ELR (cell line): ENCODE data around the gene TMEM132D.

Experiments
- DNase-seq: peaks from one replicate; pipeline ENCODE4 v3.0.0-alpha.2; 2015; ENCODE audit warnings: low read depth

The TMEM132D gene

DNA sequence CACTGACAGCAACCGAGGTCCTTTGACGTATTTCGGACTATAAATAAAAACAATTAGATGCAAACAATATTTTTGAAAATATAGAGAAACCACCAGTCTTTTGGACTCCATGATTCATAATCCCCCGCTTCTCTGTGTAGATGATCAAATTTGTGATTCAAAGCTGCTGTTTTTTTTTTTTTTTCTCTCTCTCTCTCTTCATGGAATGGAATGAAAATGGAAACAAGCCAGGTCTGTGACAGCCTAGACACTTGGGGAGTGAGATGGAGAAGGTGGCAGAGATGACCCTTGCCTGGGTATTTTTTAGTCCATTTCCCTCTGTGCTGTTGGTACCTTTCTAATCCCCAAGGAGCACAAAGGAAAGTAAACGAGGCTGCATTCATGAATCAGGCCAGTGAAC lies 802.0 kb downstream of the TMEM132D start:
- DNase-seq, result no peak

DNA sequence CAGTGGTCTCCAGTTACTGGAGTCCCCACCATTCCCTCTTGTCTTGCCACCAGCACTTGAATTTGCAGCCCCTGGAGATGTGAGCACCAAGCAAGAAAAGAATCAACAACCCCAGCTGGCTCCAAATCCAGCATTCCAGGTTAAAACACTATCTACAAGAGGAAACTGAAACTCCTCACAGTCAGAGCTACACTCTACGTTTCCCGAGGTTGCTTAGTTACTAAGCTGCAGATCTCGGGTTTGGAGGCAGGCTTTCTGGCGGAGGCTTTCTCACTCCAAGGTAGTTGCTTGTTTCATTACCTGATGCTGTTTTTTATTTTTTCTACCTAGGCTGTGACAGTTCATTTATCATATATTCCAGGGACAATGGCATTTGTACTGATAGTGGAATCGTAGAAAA lies 802.4 kb downstream of the TMEM132D start:
- DNase-seq, result no peak

DNA sequence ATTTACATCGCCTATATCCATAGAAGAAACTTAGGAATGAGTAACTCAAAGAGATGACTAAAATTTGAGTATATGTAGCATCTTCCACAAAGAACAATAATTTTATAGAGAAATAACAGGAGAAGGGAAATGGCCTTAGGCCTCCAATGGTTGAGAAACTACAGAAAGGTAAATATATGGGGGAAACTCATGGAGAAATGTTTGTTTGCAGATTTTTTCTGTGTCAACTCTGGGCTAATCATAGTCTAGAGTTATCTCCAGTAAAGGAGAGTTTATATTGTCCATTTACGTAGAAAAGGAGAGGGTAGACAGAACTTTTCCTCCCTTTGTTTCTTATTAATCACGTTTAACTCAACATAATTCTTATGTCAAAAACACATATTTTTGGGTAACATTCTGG lies 806.4 kb downstream of the TMEM132D start:
- no peak for DNase-seq

DNA sequence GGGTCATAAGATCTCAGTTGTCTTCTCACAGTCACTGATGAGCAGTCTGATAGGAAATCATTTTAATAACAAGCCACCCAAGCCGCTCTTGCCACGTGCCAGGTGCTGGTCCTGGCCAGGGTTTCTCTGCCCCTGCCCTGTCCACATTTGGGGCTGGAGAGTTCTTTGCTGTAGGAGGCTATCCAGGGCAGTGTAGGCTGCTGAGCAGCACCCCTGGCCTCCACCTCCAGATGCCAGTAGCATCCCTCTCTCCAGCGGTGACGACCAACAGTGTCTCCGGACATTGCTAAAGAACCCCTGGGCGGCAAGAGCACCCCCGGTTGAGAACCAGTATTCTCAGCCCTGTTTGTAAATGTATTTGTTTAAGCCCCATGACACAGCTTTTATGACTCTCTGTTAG lies 806.9 kb downstream of the TMEM132D start:
- no peak for DNase-seq

DNA sequence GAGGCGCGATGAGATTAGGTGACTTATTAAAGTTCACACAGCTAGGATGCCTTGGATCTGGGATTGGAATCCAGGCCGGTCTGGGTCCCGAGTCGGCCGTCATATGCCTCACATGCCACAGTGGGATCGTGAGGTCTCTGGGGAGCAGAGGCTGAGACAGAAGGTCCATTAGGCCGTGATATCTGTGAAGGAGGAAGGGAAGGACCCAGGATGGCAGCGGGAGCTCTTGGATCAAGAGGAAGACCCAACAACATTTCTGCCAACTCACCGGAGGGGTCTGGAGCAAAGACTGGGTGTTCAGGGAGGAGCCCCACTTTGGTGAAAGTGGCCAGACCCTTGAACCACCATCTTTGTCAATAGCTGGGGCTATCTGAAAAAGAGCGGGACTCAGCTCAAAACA lies 807.6 kb downstream of the TMEM132D start:
- no peak for DNase-seq

DNA sequence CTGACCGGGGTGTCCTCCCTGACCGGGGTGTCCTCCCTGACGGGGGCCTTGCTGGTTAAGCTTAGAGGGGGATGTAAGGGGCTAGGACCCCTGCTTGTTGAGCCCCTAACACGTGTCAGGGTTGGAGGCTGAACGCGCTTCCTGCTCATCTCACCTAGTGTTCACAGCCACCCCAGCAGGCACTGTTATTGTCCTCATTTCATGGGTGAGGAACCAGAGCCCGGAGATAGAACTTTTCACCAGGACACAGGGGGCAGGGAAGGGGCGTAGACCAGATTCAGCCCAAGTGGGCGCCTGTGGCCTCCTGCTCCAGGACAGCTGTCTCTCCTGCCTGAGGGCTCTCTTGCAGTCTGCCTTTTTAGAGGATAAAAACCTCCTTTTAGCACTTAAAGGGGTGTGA lies 814.2 kb downstream of the TMEM132D start:
- no peak for DNase-seq

DNA sequence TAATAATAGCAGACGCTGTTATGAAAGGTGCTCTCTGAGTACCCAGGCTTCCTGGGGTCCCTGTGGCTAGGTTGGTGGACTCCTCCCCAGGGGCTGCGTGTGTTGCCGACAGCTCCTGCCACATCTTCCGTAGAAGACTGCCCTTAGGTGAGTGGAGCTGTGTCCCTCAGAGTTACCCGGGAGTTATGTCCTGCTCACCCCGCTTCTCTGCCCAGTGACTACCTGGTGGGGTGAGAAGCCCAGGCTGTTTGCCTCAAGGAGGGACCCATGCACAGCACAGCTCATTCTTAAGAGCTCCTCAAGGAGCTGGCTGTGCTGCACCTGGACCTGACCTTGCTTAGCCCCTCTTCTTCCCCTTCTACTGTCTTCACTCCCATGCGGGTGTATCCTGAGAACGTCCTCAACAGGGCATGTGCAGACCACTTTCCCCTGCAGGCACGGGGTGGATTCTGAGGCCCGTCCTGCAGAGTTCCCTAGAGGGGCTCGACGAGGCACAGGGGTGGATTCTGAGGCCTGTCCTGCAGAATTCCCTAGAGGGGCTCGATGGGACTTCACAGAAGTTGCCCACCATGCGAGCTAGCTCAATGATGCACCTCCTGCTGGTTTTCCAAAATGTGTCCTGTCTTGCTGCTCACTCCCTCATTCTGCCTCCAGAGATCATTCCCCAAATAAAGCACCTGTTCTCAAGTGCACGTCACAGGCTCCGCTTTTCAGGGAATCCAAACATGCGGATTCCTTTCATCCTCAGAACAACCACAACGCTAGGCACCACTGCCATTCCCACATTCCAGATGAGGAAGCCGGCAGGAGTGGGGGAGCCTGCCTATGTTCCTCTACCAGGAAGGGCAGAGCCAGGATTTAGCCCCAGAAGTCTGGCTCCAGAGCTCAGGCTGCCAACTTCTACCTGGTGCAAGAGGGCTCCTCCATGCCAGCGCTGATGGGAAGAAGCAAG lies 818.7 kb downstream of the TMEM132D start:
- no peak for DNase-seq

DNA sequence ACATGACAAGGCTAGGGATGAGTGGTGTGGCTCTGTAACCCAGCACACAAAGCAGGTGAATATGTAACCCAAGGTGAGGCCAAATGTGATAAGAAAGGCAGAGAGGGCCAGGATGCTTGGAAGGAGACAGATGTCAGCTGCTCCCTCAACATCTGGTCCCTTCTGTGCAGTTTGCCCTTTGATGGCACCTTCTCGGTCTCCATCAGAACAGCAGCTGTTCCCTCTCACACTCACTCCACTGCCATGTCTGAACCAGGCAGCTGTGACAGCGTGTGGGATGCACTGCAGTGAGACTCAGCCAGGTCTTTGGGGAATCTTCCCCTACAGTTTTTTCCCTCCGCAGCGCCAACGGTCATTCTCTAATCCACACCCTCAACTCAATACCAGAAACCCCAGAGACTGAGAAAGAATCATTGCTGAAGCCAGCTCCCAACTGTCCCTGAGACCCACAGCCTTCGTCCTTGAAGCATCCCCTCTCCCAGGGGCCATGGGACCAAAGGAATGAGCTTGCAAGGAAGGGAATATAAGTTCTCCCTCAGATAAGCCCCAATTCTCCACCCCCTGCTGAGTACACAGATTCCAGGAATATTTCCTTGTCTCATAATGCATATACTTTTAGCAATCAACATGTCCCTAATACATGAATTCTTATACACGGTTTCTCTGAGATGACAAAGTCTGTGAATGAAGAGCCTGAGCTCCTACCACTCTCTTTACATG lies 820.5 kb downstream of the TMEM132D start:
- DNase-seq, result no peak

DNA sequence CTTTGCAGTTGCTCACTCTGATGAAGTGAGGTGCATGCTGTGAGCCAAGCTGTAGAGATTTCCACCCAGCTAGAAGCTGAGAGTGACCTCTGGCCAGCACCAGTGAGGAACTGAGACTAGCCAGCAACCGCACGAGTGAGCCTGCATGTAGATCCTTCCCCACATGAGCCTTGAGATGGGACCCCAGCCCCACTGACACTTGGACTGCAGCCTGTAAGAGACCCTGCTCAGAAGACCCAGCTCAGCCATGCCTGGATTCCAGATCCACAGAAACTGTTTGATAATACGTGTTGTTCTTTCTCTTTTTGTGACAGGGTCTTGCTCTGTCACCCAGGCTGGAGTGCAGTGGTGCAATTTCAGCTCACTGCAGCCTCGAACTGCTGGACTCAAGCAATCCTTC lies 821.4 kb downstream of the TMEM132D start:
- no peak for DNase-seq

DNA sequence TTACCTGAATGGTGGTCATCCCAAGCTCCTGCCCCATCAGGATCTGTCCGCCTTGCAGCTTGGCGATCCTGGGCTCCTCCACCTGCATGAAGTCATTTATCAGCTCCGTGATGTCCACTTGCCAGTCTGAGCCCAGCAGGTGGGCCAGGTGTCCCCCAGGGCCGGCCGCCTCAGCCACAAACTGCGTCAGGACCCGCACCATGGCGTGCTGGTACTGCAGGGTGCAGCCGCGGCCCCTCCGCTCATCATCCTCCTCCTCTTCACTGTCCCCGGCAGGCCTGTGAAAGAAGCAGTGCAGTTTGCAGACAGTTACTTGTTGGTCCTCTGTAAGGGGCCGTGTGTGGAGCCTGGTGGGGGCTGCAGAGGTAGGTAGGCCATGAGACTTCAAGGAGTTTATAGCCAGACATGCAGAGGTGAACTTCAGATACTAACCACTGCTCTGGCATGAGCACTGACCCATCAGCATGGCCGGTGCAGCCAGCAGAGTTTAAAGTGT lies 822.0 kb downstream of the TMEM132D start:
- DNase-seq, result no peak

DNA sequence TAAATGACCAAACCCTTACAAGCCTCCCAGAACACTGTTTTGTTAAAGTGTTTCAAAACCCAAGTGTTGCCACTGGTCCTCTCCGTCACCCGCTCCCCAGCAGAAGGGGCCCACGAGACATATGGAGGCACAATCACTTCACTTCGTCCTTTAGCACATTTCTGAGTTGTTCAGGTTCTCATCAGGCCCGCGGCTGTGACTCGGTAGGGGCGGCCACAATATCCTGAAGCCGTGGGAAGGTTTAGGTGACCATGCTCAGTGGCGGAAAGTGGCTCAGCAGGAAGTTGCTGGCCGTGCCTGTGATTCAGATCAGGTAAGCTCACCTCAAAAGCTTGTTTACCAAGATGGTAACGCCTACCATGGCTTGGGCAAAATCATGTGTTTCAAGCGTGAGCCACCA lies 823.0 kb downstream of the TMEM132D start:
- DNase-seq, result no peak

DNA sequence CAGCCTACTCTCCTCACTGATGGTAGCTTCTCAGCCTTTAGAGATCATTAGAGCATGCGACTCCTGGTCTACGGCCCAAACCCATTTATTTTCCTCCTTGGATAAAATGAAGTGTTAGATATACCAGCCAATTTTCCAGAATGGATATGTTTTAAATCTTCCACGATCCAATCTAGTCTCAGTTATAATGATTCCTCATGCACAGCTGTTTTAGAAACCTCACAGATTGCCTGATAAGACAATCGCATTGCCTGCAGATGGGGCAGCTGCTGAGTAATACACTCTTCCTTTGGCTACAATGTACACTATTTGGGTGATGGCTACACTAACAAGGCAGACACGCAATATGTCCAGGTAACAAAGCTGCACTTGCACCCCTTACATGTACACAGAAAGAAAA lies 823.4 kb downstream of the TMEM132D start:
- no peak for DNase-seq

DNA sequence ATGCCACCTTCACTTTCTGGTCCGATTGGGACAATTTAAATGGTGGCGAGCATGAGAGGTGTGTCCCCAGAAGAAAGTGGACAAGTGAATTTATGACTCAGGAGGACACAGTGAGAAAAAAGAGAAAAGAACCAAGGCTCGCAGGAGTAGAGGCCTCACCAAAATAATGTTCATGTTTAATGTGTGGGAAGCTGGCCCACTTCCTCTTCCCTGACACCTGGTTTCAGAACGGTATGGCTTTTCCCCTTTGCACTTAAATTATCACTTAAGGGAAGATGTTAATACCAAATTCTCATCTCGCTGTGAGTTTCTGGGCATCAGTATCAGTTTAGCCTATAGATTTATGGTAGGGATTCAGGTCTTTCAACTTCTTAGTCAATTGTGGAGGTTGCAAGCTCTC lies 824.1 kb downstream of the TMEM132D start:
- DNase-seq, result no peak

DNA sequence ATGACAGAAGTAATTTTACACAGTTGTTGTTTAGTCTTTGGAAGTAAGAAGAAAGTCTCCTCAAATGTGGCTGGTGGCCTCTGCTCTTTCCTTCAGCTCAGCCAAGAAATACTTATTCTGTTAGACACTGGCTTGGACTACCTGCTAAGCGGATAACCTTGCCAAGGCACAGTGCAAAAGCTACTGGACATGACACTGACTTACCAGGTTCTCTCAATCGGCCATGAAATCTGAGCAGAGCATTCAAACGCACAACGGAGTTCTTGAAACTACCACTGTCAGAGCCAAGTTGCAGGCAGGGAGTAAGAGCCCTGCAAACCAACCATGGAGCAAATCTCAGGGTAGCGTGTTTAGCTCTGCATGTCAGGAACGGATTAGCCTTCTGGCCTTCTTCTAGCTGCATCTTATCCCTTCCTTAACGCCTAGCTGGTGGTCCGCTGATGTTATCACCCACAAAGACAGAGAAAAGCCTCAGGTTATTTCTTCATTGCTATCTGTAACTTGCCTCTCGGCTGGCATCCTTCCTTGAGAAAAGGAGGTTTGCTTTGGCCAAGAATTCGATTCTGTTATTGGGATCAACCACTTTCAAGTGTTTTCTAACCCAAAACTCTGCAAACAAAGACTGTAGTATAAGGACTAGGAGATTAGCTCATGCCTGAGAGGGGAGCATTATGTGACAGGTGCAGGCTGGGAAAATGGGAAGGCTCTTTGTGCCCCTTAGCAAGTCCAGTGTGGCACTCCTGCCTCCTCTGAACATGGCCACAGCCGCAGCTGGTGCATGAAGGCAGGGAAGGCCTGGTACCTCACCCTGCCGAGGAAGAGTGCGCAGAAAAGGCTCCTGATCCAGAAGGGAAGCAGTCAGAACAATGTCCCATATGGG lies 827.1 kb downstream of the TMEM132D start:
- no peak for DNase-seq

DNA sequence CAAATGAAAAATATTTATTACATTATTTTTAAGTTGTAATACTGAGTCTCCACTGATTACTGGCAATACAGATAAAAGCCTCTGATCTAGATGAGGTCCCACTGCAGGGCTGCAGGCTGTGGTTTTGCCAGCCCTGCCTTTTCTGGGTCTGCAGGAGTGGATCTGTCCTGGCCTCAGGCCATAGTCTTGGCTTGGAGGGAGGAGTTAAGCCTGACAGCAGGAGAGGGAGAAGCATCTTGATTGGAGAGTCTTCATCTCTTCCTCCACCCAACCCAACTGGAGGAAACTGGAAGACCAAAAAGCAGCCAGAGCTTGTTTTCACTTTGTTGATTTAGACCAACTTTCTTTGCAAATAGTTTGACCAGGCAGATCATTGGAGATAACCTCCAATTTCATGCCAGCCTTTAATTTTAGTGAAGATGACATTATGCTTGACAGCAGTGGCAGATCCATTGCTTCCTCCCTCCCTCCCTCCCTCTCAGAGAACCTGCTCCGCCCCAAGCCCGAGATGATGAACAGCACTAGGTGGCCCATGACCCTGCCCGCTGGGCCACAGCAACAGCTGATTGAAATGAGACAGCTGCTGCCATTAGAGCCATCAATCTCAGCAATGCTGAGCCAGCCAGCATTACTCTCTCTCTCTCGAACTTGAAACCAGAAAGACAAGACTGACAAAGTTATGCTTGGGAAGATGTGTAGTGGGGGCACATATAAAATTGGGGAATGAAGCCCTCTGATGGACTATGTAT lies 828.2 kb downstream of the TMEM132D start:
- DNase-seq, result no peak

DNA sequence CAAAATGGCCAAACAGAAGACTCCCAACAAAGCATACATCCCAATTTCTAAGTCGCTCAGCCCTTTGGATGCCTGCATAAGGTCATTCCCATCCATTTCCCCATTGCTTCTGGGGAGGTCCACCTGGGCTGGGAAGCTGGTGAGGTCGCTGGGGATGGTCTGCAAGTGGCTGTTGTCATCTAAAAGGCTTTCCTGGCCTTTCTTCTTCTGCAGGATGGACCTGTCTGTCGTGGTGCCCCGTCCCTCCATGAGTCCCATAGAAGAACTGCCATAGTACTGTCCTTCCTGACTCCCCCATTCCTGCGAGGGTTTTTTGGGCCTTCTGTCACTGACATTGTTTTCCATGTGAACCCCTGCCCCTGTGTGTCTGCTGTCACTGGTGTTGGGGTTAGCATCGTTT lies 829.4 kb downstream of the TMEM132D start:
- DNase-seq, result no peak

DNA sequence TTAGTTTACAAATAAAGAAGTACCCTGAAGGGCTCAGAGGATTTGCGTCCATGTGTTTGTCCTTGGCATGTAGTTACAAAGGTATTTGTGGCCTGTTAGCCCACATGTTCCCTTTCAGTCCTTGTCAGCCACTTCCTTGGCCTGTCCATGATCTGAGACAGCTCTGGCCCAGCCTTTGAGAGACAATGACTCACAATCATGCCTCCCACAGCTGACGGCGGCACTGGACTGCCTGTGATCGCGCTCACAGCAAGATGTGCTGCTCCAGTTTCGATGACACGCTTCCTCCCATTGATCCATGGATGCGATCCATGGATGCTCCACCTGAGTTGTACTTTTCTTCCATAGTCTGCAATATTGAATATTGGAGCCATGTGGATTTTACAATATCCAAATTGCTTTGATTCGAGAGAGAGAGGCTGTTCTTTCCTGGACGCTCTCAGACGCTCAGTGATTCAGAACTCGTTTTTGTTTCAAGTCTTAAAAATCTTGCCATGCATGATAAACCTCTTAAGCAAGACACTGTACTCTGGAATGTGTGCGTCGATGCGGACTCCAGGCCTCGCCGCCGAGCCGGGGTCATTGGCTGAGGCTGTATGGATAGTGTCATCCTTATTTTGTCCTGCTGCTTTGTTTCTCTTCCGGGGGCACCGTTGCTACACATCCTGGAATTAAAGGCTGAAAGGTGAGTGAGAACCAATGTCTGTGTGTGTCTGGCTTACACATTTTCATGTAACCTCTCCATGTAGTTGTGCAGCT lies 830.5 kb downstream of the TMEM132D start:
- no peak for DNase-seq

DNA sequence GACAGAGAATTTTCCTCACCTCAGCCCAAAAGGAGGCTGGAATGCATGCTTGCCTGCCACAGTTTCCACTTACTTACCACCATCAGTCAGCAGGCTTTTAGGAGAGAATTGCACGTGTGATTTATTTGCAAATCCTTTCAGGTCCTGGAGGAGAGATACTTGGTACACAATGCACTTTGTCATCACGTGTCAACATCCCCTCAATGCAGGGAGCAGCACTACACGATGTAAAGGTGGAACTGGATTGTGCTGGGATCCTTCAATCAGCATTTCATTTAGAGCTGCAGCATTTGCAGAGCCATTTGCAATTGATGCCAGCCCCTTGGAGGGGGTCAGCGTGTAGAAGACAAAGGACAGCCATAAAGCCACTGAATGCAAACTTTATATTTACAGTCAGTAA lies 832.5 kb downstream of the TMEM132D start:
- no peak for DNase-seq

DNA sequence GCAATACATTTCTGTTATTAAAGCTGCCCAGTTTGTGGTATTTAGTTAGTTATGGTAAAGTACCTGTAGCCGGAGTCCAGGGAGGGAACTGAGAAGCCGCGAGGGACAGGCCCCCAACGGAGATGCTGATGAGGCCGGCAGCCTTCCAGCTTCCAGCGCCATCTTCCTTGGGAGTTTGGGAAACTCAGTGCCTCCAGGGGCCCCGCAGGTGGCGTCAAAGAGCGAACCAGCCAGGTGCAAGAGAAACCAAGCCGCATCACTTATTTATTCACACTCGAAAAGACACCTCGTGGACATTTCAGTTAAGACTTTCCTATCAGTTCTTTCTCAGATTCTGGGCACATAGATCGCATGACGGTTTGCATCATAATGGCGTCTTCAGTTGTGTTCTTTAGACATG lies 833.9 kb downstream of the TMEM132D start:
- DNase-seq, result no peak

DNA sequence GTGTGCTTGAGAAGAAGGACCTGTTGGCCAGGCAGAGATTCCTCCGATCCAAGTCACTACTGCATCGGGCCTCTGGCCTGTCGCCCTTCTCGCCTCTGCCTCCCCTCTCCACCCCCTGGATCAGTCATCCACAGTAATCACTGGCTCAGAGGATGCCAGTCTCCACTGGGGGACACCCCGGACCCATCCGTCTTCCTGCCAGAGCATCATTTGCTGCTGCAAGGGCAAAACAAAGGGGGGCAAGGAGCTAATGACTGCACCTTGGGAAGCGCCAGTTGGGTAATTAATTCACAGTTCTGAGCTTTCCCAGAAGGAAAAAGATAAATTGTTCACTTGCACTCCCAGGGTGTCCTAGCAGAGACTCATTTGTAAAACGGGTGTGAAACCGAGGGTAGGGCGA lies 835.1 kb downstream of the TMEM132D start:
- DNase-seq, result no peak

DNA sequence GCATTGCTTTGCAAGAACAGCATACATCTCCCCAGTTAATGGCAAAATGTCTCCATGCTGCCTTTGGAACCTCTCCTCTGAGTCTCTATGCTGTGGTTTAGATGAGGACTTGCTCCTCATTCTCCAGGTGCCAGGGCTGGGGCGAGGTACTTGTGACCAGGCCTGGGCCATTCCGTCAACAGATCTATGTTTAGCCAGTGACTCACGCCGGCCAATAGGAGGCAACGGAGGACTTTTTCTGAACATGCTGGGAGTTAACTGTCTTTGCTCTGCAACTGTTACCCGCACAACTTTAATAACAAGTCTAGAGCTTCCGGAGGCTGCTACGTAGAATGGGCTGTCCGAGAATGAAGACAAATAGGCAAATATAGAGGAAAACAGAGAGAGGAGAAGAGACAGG lies 836.3 kb downstream of the TMEM132D start:
- no peak for DNase-seq
